Activated CD4-positive, alpha-beta T cell treated with anti-CD3 and anti-CD28 coated beads, Interleukin-2, amount 50 U/mL, for 4 hours (primary cell): ENCODE results near the gene PLD6.

Experiments
- DNase-seq, 2 experiments: peaks; one replicate each; pipeline ENCODE4 v3.0.0-alpha.2; 2020

The PLD6 gene

DNA sequence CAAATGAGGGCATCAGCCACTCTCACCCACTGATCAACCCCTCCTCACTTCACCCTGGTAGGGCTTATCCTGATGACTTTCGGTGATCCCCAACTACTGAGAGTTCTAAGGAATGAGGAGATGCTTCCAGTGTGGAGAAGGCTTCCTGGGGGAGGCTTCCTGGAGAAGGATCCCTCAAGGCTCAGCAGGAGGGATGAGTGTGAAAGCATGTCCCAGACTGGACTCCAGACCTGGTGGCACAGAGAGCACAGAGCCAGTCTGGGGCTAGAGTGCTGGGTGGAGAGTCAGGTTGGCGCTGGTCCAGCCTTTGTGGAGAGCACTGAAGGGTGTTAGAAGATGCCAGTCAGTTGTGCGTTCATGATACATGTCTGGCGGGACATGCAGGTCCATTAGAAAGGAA is 53.7 kb downstream of the PLD6 start:
- no peak for DNase-seq

DNA sequence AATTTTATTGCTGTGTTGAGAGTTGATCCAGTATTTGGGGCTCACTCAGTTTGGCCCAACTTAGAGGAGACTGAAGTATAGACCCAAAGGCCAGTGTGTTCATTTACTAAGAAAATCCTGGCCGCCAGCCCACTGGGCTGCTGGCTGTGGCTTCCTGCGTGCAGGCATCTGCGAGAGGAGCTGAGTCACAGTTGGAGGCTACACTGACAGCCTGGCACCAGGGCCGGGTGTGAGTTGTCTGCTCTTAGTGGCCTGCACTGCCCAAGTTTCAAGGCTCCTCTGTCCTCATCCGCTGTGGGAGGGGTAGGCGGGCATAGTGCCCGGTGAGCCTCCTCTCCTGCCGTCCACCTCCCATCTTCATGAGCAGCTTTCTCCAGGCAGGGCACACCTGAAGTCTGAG is 54.2 kb downstream of the PLD6 start:
- DNase-seq, result peak in 1 of 2 experiments; percentile 6

GRCh38 chr17:17151541-17151940 is 54.6 kb downstream of the PLD6 start:
- DNase-seq, result no peak

GRCh38 chr17:17151055-17151454 is 55.1 kb downstream of the PLD6 start:
- DNase-seq, result no peak
